HepG2 (cell line): ENCODE results near the gene NFKB2. TPM values are rescaled to one million over a fixed set of nuclear protein-coding genes. Genes with fewer than 3 reads are reported as not detected.

Experiments used
- ARID2 ChIP-seq: sonication (generic); formaldehyde crosslinking; IDR thresholded peaks from 2 replicates; pipeline ENCODE4 v1.8.1; 2022; ENCODE audit warnings: mild to moderate bottlenecking, missing genetic modification reagents, borderline replicate concordance
- ATF7-NPFF ChIP-seq: sonication (generic); formaldehyde crosslinking; IDR thresholded peaks from 2 replicates; pipeline ENCODE4 v1.8.1; 2023; ENCODE audit warnings: mild to moderate bottlenecking, low read depth, missing genetic modification reagents, moderate library complexity
- CHD4 ChIP-seq: fragments of 200-600 bp; sonication (generic); IDR thresholded peaks from 2 replicates; pipeline ENCODE4 v1.7.0; 2017; ENCODE audit warnings: mild to moderate bottlenecking, low read length, borderline replicate concordance
- KDM3A ChIP-seq: IDR thresholded peaks from 2 replicates; pipeline ENCODE4 v1.6.1; 2018; ENCODE audit warnings: low read depth, missing compliant biosample characterization
- POLR2A ChIP-seq, 2 experiments: IDR thresholded peaks; 2 replicates each; pipeline ENCODE4 v1.6.1; 2011; ENCODE audit warnings: low read depth in 2 of 2, low read length in 2 of 2, mild to moderate bottlenecking in 1 of 2, moderate library complexity in 1 of 2; ENCODE audit not compliant: insufficient read depth in 1 of 2
- RXRA ChIP-seq: sonication (generic); formaldehyde crosslinking; IDR thresholded peaks from 2 replicates; pipeline ENCODE4 v1.5.1; 2020; ENCODE audit warnings: missing genetic modification reagents
- SOX6 ChIP-seq, 2 experiments: fragments of 450-650 bp in 1 of 2; sonication (generic) in 1 of 2; formaldehyde crosslinking in 1 of 2; IDR thresholded peaks; 2 replicates each; pipeline versions ENCODE4 v1.4.0 to v1.6.1; 2017 to 2020; ENCODE audit warnings: antibody characterized with exemption in 1 of 2, mild to moderate bottlenecking in 1 of 2, missing genetic modification reagents in 1 of 2
- TARDBP ChIP-seq: sonication (generic); formaldehyde crosslinking; IDR thresholded peaks from 2 replicates; pipeline ENCODE4 v1.8.0; 2022; ENCODE audit warnings: mild to moderate bottlenecking, missing genetic modification reagents
- TFDP1 ChIP-seq: IDR thresholded peaks from 2 replicates; pipeline ENCODE4 v1.6.1; 2016; ENCODE audit warnings: missing compliant biosample characterization, missing genetic modification reagents, borderline replicate concordance
- ZGPAT ChIP-seq: IDR thresholded peaks from 2 replicates; pipeline ENCODE4 v1.6.1; 2016; ENCODE audit warnings: mild to moderate bottlenecking
- ZKSCAN8 ChIP-seq: IDR thresholded peaks from 2 replicates; pipeline ENCODE4 v1.6.1; 2016; ENCODE audit warnings: borderline replicate concordance, missing genetic modification reagents, missing compliant biosample characterization
- ZNF225 ChIP-seq: sonication (generic); formaldehyde crosslinking; IDR thresholded peaks from 2 replicates; pipeline ENCODE4 v1.4.0; 2020; ENCODE audit warnings: mild to moderate bottlenecking, missing genetic modification reagents
- ZNF24 ChIP-seq: fragments of 450-650 bp; IDR thresholded peaks from 2 replicates; pipeline ENCODE4 v1.6.1; 2017; ENCODE audit warnings: antibody characterized with exemption, mild to moderate bottlenecking
- ZNF281 ChIP-seq: sonication (generic); formaldehyde crosslinking; IDR thresholded peaks from 2 replicates; pipeline ENCODE4 v1.4.0; 2020; ENCODE audit warnings: missing genetic modification reagents, borderline replicate concordance
- ZNF44 ChIP-seq: sonication (generic); formaldehyde crosslinking; IDR thresholded peaks from 2 replicates; pipeline ENCODE4 v1.5.1; 2020; ENCODE audit warnings: mild to moderate bottlenecking, missing genetic modification reagents
- ZNF558 ChIP-seq: sonication (generic); formaldehyde crosslinking; IDR thresholded peaks from 2 replicates; pipeline ENCODE4 v1.9.0; 2022; ENCODE audit warnings: mild to moderate bottlenecking, missing genetic modification reagents, borderline replicate concordance
- ZNF569 ChIP-seq: sonication (generic); formaldehyde crosslinking; IDR thresholded peaks from 2 replicates; pipeline ENCODE4 v1.5.0; 2020; ENCODE audit warnings: mild to moderate bottlenecking, missing genetic modification reagents, moderate library complexity, borderline replicate concordance
- ZNF615 ChIP-seq: sonication (generic); formaldehyde crosslinking; IDR thresholded peaks from 2 replicates; pipeline ENCODE4 v1.5.0; 2020; ENCODE audit warnings: mild to moderate bottlenecking, missing genetic modification reagents, borderline replicate concordance
- ZNF616 ChIP-seq: sonication (generic); formaldehyde crosslinking; IDR thresholded peaks from 2 replicates; pipeline ENCODE4 v1.5.0; 2020; ENCODE audit warnings: low read depth, mild to moderate bottlenecking, missing genetic modification reagents
- ZNF713 ChIP-seq: sonication (generic); formaldehyde crosslinking; IDR thresholded peaks from 2 replicates; pipeline ENCODE4 v1.4.0; 2020; ENCODE audit warnings: mild to moderate bottlenecking, missing genetic modification reagents
- ZNF790 ChIP-seq: sonication (generic); formaldehyde crosslinking; IDR thresholded peaks from 2 replicates; pipeline ENCODE4 v1.8.0; 2022; ENCODE audit warnings: missing genetic modification reagents, mild to moderate bottlenecking, borderline replicate concordance
- ZNF839 ChIP-seq: sonication (generic); formaldehyde crosslinking; IDR thresholded peaks from 2 replicates; pipeline ENCODE4 v1.4.0; 2020; ENCODE audit warnings: missing genetic modification reagents, mild to moderate bottlenecking, borderline replicate concordance
- ZSCAN31 ChIP-seq: sonication (generic); formaldehyde crosslinking; IDR thresholded peaks from 2 replicates; pipeline ENCODE4 v1.5.0; 2020; ENCODE audit warnings: low read depth, mild to moderate bottlenecking, missing genetic modification reagents
- polyA plus RNA-seq, 8 experiments: library from polyadenylated mRNA; depleted of rRNA in 3 of 8; stranded (reverse) in 7 of 8; unstranded in 1 of 8; fragments of >200 nt; fragmentation: Illumina TruSeq in 4 of 8; extraction: Trizol in 4 of 8; gene quantifications; 2 replicates each; pipeline versions ENCODE4 v1.2.1 to v1.2.3, GENCODE V29; 2011 to 2016; ENCODE audit warnings: low read depth in 4 of 8, missing spikeins in 1 of 8, mixed read lengths in 1 of 8; ENCODE audit not compliant: insufficient read depth in 1 of 8
- total RNA-seq, 5 experiments: library from RNA; depleted of rRNA; stranded (reverse); fragments of >200 nt; fragmentation: Illumina TruSeq; extraction: Trizol; gene quantifications; 2 replicates each; pipeline ENCODE4 v1.2.3, GENCODE V29; 2016; ENCODE audit warnings: low read depth in 1 of 5

The NFKB2 gene
- total and polyA plus RNA-seq, 2 of the 13 experiments (the other 11 are each of a cell fraction or from before 2014, with no cell fraction given): 7.7 to 12.5 TPM

- peak; percentile 55; the same call in 1 of the 2 replicates for TF ChIP-seq ZNF558 (CRISPR knock-in tag)
- peak; percentile 57; the same call in 1 of the 2 replicates for TF ChIP-seq TFDP1
- peak; percentile 58; the same call in 1 of the 2 replicates for TF ChIP-seq ZNF616 (CRISPR knock-in tag)
- TF ChIP-seq ZSCAN31: peak; percentile 85; the same call in 1 of the 2 replicates
- peak; percentile 67 to 81 for TF ChIP-seq POLR2A (IDR thresholded peaks at IDR 0.05; ENCODE audit: insufficient read depth in 1 of 2, low read depth in 2 of 2, low read length in 2 of 2)
- TF ChIP-seq CHD4: no peak
- TF ChIP-seq SOX6 (IDR thresholded peaks at IDR 0.05): no peak
- TF ChIP-seq SOX6 (CRISPR knock-in tag; IDR thresholded peaks at IDR 0.05): no peak; the same call in none of the 2 replicates
- TF ChIP-seq ZNF839 (CRISPR knock-in tag): no peak
- TF ChIP-seq ZGPAT (CRISPR knock-in tag): peak; percentile 84
- TF ChIP-seq ZNF225 (CRISPR knock-in tag): no peak
- TF ChIP-seq ATF7-NPFF (CRISPR knock-in tag): no peak; the same call in 1 of the 2 replicates
- TF ChIP-seq TARDBP (CRISPR knock-in tag): peak; percentile 74; the same call in 1 of the 2 replicates
- TF ChIP-seq KDM3A (CRISPR knock-in tag): peak; percentile 61; the same call in 1 of the 2 replicates
- peak; percentile 50; the same call in 1 of the 2 replicates for TF ChIP-seq ZNF44 (CRISPR knock-in tag)
- TF ChIP-seq RXRA (CRISPR knock-in tag): peak; percentile 59
- no peak for TF ChIP-seq ARID2 (CRISPR knock-in tag)
- no peak for TF ChIP-seq ZNF713 (CRISPR knock-in tag)
- no peak for TF ChIP-seq ZNF569 (CRISPR knock-in tag)
- TF ChIP-seq ZNF24: no peak
- TF ChIP-seq ZNF615: peak; percentile 83; the same call in 1 of the 2 replicates
- TF ChIP-seq ZKSCAN8 (CRISPR knock-in tag): no peak
- TF ChIP-seq ZNF281 (CRISPR knock-in tag): no peak; the same call in 1 of the 2 replicates
- no peak for TF ChIP-seq ZNF790 (CRISPR knock-in tag)
Observed at GRCh38 chr10:102432162-102432950, 36.9 kb downstream of the NFKB2 start, which contains the start of gene CUEDC2 (continued).
